Measurements from ENCODE around the gene LIPC.
A peak's percentile ranks its signal among the peaks of the same experiment; 100 is the strongest.

Gene LIPC

GRCh38 chr15:58498821-58499580, 67.2 kb downstream of the LIPC start:
- no peak for DNase-seq

DNA sequence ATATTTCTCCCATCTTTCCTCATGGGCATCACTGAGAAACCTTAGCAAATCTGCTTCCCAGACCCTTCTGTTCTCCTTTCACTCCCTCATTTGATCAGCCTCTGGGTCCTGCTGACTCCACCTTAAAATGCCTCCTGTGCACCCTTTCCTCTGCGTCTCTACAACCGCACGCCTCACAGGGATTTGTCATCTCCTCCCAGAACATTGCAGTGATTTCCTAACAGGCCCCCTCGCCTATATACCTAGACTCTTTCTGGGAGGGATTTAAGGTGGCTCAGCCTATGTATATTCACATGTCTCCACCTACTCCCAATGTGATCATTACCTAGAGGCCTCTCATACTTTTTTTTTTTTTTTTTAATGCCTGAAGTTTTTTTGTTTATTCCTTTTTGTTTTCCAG, 69.2 kb downstream of the LIPC start:
- DNase-seq: no peak

DNA sequence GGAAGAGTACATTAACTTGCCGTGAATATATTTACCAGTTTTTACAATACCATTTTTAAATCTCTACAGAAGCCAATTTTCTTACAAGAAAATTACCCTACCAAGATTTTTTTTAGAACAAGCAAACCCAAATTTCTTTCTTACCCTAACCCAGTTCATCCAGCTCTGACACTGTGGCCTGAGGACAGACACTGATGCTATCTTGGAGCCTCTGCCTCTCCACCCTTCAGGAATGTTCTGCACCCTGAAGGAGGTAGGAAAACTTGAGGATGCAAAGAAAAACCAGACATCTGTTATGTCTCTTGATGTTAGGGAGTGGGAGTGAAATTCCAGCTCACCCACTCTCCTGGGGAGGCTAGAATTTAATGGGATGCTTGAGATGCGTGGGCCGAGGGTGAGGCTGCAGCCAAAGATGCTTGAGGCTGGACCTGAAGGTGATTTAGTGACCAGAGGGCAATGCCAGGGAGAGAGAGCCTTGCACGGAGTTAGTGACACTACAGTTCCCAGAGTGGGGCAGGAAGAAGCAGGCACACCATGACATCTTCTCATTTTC, 69.9 kb downstream of the LIPC start:
- DNase-seq: no peak

GRCh38 chr15:58503139-58504027, 71.6 kb downstream of the LIPC start:
- DNase-seq: no peak

- DNase-seq: no peak
Measured at GRCh38 chr15:58504674-58505234, 73.0 kb downstream of the LIPC start.

DNA sequence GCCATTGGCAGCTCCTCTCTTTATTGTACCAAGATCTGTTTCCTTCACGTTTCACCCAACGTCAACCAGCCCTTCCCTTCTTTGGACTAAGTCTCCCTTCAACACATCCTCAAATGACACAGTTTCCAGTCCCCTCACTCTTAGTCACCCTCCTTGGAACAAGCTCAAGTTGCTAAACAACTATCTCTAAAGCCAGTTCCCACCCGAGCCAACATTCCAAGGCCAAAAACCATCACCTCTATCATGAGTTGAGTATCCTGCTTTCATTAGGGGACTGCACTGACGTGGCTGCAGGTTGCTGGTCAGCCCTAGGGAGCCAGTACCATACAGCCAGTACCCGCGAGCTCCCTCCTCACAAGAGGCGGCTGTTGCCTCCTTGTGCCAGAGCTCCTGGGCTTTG, 73.8 kb downstream of the LIPC start:
- DNase-seq: no peak

DNA sequence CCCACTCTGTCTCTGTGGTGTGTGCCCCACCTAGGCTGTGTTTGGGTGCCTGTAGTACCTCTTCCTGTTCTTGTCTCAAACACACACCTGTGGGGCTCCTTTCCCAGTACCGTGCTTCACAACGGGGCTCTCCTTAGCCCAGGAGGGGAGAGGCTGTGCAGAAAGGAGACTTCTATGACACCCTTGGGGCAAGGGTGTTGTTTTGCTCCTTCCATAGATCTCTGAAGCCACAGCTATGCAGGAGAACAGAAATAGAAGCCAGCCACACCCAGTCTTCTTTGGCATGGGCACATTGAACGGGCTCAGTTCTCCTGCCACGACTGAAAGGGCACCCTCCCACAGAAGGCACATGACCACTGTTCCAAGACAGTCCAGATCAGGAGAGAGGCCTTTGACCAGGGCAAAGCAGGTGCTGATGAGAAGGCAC, 74.3 kb downstream of the LIPC start:
- no peak for DNase-seq

GRCh38 chr15:58506783-58507668, 75.2 kb downstream of the LIPC start:
- DNase-seq: no peak

DNA sequence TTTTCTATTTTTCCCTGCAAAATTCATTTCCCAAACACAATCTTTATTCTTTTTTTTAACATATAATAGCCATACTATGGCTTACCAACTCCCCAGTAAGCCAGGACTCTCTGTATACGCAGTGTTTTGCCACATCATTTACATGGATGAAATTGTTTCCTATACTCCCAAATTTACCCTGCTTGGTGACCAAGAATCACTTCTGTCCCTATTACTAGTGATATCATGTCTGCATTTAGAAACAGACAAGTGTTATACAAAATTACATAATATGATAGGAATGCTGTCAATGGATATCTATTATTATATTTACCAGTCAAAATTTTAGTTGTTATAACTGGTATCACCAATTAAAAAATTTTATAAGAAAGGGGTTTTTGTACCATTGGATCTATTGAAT, 77.8 kb downstream of the LIPC start:
- no peak for DNase-seq

- DNase-seq: no peak
Measured at GRCh38 chr15:58510715-58511598, 79.2 kb downstream of the LIPC start.

- no peak for DNase-seq
Measured at GRCh38 chr15:58511599-58511987, 79.8 kb downstream of the LIPC start.

GRCh38 chr15:58512522-58512921, 80.7 kb downstream of the LIPC start:
- DNase-seq: no peak

DNA sequence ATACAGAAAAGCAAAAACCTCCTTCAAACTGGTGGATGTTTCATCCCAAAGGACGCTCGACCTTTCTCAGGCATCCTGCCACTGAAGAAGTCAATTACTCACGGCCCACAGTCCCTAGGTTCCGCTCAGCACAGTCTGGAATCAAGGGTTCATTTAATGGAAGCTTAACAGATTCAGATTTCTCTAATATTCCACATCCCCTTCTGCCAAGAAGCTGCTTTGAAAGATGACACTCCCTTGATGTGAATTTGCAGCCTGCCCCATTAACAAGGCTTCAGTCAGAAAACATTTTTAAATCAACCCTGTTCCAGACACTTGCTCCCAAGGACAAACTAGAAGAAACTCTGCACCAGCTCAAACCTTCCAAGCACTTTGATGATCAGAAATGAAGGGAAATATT, 81.2 kb downstream of the LIPC start:
- no peak for DNase-seq

DNA sequence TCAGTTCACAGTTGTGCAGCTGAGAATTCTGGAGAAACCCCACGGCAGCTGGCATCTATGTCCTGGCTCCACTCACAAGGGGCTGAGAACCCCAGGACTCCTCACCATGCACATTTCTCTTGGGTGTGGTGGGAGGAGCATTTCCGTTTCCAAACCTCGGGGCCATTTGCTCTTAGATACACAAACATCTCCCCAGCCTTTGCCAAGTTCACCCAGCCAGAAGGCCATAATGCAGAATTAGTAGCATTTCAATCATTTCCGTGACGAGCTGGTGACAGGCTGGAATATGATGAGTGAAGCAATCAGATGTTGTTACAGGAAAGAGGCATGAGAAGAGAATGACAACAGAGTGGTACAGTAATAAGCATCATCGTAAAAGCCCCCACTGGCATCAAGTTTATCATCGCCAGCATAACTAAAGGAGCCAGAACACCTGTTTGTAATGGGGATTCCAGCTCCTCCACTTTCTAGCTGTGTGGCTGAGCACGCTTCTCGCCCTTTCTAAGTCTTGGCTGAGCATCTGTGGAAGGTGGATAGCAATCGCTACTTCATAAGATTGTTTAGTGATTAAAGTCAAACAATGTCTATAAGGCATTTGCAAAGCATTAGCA, 82.0 kb downstream of the LIPC start:
- DNase-seq: no peak

- peak; percentile 26 to 35 for DNase-seq
Measured at GRCh38 chr15:58515807-58516206, 84.0 kb downstream of the LIPC start.

- DNase-seq: peak in 1 of 2 experiments; percentile 31
Measured at GRCh38 chr15:58517252-58517681, 85.5 kb downstream of the LIPC start.

DNA sequence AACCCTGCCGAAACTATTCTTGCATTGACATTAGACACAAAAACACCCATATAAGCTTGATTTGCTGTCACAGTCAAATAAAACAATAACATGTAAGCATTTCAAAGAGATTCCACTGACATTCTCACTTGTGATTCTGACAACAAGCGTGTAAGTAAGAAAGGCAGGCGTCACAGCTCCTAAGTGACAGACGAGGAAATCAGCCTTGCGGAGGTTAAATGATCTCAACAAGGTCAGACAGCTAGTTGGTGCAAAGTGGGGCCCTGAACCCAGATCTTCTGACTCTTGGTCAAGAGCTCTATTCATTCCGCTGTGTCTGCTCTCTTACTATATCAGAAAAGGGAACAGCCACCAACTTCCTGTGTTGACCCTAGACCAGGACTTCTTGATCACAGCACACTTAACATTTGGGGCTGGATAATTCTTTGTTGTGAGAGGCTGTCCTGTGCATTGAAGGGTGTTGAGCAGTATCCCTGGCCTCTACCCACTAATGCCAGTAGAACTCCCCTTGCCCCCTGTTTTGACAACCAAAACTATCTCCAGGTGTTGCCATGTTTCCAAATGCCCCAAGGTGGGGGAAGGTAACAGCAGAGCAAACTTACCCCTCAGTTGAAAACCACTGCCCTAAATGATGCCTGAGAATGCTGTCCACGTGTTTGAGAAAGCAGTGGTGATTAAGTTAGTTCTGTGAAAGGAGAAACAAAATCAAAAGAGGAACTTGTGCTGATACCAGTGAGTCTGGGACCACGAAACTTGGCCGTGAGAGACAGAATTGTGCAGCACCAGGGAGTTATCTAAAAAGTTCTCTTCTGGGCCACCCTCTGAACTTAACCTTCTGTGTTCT, 86.1 kb downstream of the LIPC start:
- DNase-seq: peak; percentile 28 to 41

DNA sequence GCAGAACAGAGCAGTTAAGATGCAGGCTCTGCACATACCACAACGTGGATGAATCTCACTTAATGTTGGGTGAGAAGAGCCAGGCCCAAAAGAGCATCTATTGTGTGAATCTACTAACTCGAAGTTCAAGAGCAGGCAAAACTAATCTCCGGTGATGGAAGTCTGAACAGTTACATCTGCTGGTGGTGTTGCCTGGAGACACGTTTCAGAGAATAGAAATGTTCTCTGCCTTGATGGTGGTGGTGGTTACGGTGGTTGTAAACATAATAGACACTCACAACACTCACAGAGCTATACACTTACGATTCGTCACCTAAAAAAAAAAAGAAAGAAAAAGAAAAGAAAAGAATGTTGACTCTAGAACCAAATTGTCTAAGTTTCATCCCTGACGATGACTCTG, 86.8 kb downstream of the LIPC start:
- DNase-seq: no peak

- no peak for DNase-seq
Measured at GRCh38 chr15:58519516-58519915, 87.7 kb downstream of the LIPC start.

- DNase-seq: no peak
Measured at GRCh38 chr15:58520464-58520863, 88.7 kb downstream of the LIPC start.

All from activated T-cell treated with anti-CD3 and anti-CD28 coated beads, Interleukin-2, amount 50 U/mL, for 48 hours (primary cell).